HCT116 (cell line): ENCODE data around the gene PRIMPOL. TPM values are rescaled to one million over a fixed set of nuclear protein-coding genes. Genes with fewer than 3 reads are reported as not detected.

Source experiments
- ATAC-seq: fragments of 200-7000 bp; cut with Tn5 transposase; 2 replicates; pipeline ENCODE4 v1.9.1; 2020; ENCODE audit warnings: mild to moderate bottlenecking, moderate library complexity
- BruUV-seq: library from RNA; stranded (reverse); fragments of 400-500 nt; replicated peaks from 2 replicates; lab custom pipeline; 2021; lab: Mats Ljungman, UMichigan
- CTCF ChIA-PET: fragments of 300-600 bp; sonication (Branson Sonifier 250); formaldehyde crosslinking; loops from one replicate; lab custom pipeline; 2021; ENCODE audit warnings: antibody characterized with exemption; lab: Charles Lee
- POLR2A ChIA-PET: fragments of 300-600, 350-600 bp; sonication (Branson Sonifier 250); formaldehyde crosslinking; loops from one replicate; lab custom pipeline; 2021; ENCODE audit warnings: antibody characterized with exemption; lab: Charles Lee
- RAD21 ChIA-PET, 2 experiments: fragments of 300-600 bp; sonication (Branson Sonifier 250); formaldehyde crosslinking; loops; one replicate each; lab custom pipeline; 2023; ENCODE audit warnings: low total read pairs in 2 of 2; ENCODE audit not compliant: uncharacterized antibody in 2 of 2, unreplicated experiment in 2 of 2, low non-redundant PET in 1 of 2; lab: Charles Lee
- DNase-seq: peaks from one replicate; pipeline ENCODE4 v3.0.0-alpha.2; 2010; ENCODE audit warnings: low read depth, low spot score
- H2AFZ ChIP-seq: fragments of 200-600 bp; shearing (Covaris generic), sonication (generic); 2 replicates; pipeline ENCODE4 v1.6.1; 2017; ENCODE audit warnings: low read depth, mixed run types, mixed read lengths, antibody characterized with exemption, low read length; ENCODE audit not compliant: poor library complexity, severe bottlenecking
- H3K27ac ChIP-seq: 2 replicates; pipeline ENCODE4 v1.5.1; 2012; ENCODE audit warnings: low read depth, low read length
- H3K27me3 ChIP-seq: fragments of 200-600 bp; sonication (generic); 2 replicates; pipeline ENCODE4 v1.6.1; 2016; ENCODE audit warnings: mixed run types, low read length, mixed read lengths; ENCODE audit not compliant: insufficient read depth
- H3K36me3 ChIP-seq, 2 experiments: fragments of 200-500 bp in 1 of 2; fragments of 200-600 bp in 1 of 2; sonication (Bioruptor generic) in 1 of 2; sonication (generic) in 1 of 2; 2 replicates each; pipeline versions ENCODE4 v1.5.1 to v1.6.1; 2014 to 2016; ENCODE audit warnings: low read length in 2 of 2, inconsistent platforms in 1 of 2, mixed read lengths in 1 of 2, mixed run types in 1 of 2; ENCODE audit not compliant: insufficient read depth in 2 of 2, control insufficient read depth in 1 of 2
- H3K4me1 ChIP-seq, 2 experiments: fragments of 200-600 bp in 1 of 2; sonication (generic) in 1 of 2; 2 replicates each; pipeline versions ENCODE4 v1.5.1 to v1.6.1; 2012 to 2017; ENCODE audit warnings: low read length in 2 of 2, inconsistent platforms in 1 of 2, mild to moderate bottlenecking in 1 of 2, mixed read lengths in 1 of 2, mixed run types in 1 of 2, moderate library complexity in 1 of 2; ENCODE audit not compliant: insufficient read depth in 2 of 2, control insufficient read depth in 1 of 2
- H3K4me2 ChIP-seq: fragments of 200-600 bp; sonication (generic); 2 replicates; pipeline ENCODE4 v1.6.1; 2017; ENCODE audit warnings: mixed run types, low read length, mixed read lengths
- H3K4me3 ChIP-seq, 2 experiments: fragments of 200-600 bp in 1 of 2; sonication (generic) in 1 of 2; replicated peaks in 1 of 2; 2 replicates each; pipeline ENCODE4 v1.5.1; 2011 to 2016; ENCODE audit warnings: low read length in 2 of 2, control low read depth in 1 of 2, low read depth in 1 of 2, mild to moderate bottlenecking in 1 of 2, mixed read lengths in 1 of 2, mixed run types in 1 of 2
- H3K79me2 ChIP-seq: fragments of 200-600 bp; sonication (generic); 2 replicates; pipeline ENCODE4 v1.6.1; 2017; ENCODE audit warnings: mild to moderate bottlenecking, mixed run types, low read length, moderate library complexity, mixed read lengths; ENCODE audit not compliant: insufficient read depth
- H3K9ac ChIP-seq: fragments of 200-600 bp; sonication (generic); 2 replicates; pipeline ENCODE4 v1.6.1; 2016; ENCODE audit warnings: low read length, mixed read lengths
- H3K9me2 ChIP-seq: fragments of 200-600 bp; sonication (generic), shearing (Covaris generic); 2 replicates; pipeline ENCODE4 v1.6.1; 2017; ENCODE audit warnings: mixed run types, mild to moderate bottlenecking, moderate library complexity; ENCODE audit not compliant: insufficient read depth
- H3K9me3 ChIP-seq, 2 experiments: fragments of 200-500 bp in 1 of 2; fragments of 200-600 bp in 1 of 2; sonication (Bioruptor generic) in 1 of 2; sonication (generic) in 1 of 2; 2 replicates each; pipeline ENCODE4 v1.6.1; 2014 to 2017; ENCODE audit warnings: low read length in 2 of 2, mixed read lengths in 2 of 2, inconsistent platforms in 1 of 2, low read depth in 1 of 2, mild to moderate bottlenecking in 1 of 2, mixed run types in 1 of 2, moderate library complexity in 1 of 2; ENCODE audit not compliant: control insufficient read depth in 1 of 2, insufficient read depth in 1 of 2
- H4K20me1 ChIP-seq: fragments of 200-600 bp; sonication (generic), shearing (Covaris generic); 2 replicates; pipeline ENCODE4 v1.6.1; 2017; ENCODE audit warnings: mixed run types, mild to moderate bottlenecking, moderate library complexity; ENCODE audit not compliant: insufficient read depth
- CEBPB ChIP-seq: IDR thresholded peaks from 2 replicates; pipeline ENCODE4 v1.6.1; 2012; ENCODE audit warnings: low read depth
- EZH2phosphoT487 ChIP-seq: fragments of 200-600 bp; IDR thresholded peaks from 2 replicates; pipeline ENCODE4 v1.6.1; 2018; ENCODE audit warnings: antibody characterized with exemption, borderline replicate concordance
- JUND ChIP-seq: IDR thresholded peaks from 2 replicates; pipeline ENCODE4 v1.6.1; 2012
- POLR2A ChIP-seq: IDR thresholded peaks from 2 replicates; pipeline ENCODE4 v1.7.0; 2011; ENCODE audit warnings: borderline replicate concordance; ENCODE audit not compliant: insufficient read depth, insufficient read length; ENCODE audit errors: extremely low read depth
- RAD21 ChIP-seq: IDR thresholded peaks from 2 replicates; pipeline ENCODE4 v1.6.1; 2012; ENCODE audit warnings: low read depth, mild to moderate bottlenecking
- SIN3A ChIP-seq: IDR thresholded peaks from 2 replicates; pipeline ENCODE4 v1.6.1; 2012; ENCODE audit warnings: low read depth
- TCF7L2 ChIP-seq: IDR thresholded peaks from 2 replicates; pipeline ENCODE4 v1.7.0; 2011; ENCODE audit warnings: borderline replicate concordance, inconsistent platforms; ENCODE audit not compliant: insufficient read depth, insufficient read length; ENCODE audit errors: extremely low read depth
- ZBTB33 ChIP-seq: IDR thresholded peaks from 2 replicates; pipeline ENCODE4 v1.6.1; 2011; ENCODE audit warnings: mild to moderate bottlenecking, low read length, moderate library complexity; ENCODE audit not compliant: insufficient replicate concordance; ENCODE audit errors: extremely low read depth
- intact Hi-C: fragments of 100-400 bp; cut with micrococcal nuclease; formaldehyde crosslinking; loops from 2 replicates; pipeline ENCODE4 v1.10.0; 2022
- total RNA-seq: library from RNA; stranded (reverse); gene quantifications from one replicate; pipeline ENCODE4 v1.2.1, GENCODE V29; 2021; ENCODE audit not compliant: unreplicated experiment
- TF ChIP-seq, protein P1 (sequence below): IDR thresholded peaks from 2 replicates; pipeline ENCODE4 v1.6.1; 2012; ENCODE audit warnings: low read depth

The PRIMPOL gene
- total RNA-seq, 1 experiment from 2014 or later, result 11.3 TPM

DNA sequence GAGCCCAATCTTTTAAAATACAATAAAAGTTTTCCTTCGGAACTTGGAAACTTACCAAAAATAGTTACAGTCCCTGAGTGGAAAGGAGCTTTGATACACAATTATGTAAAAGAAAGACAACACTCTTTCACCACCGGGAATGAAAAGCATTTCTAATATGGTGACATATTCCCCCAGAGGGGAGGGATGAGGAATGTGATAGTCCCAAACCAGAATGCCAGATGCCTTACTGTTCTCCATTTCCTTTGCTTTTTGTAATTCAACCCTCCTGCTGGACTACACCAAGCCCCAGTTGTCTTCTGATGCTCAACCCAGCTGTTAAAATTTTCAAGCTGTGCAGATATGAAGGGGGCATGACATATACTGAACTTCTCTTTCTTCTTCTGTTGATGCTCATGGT is 4.1 kb downstream of the PRIMPOL start:
- Histone ChIP-seq H3K27me3 (no peaks in the 10 kb centered on the region), H3K4me1 (peaks cover 0 to 3% of the 10 kb centered on the region in 2 experiments; a peak in 1 of 4 replicates), H3K9me3 (no peaks in the 10 kb centered on the region), H4K20me1 (no peaks in the 10 kb centered on the region), H2AFZ (no peak overlapping the region), H3K79me2 (peaks cover 12% of the 10 kb centered on the region), H3K4me3 (no peak overlapping the region), H3K9me2 (no peaks in the 10 kb centered on the region), H3K9ac (no peak overlapping the region), H3K4me2 (no peak overlapping the region), H3K27ac (no peak overlapping the region), H3K36me3 (no peaks in the 10 kb centered on the region)
- intact Hi-C loops, result no loop called here
- TF ChIP-seq ZBTB33 (no peak), CEBPB (no peak), POLR2A (no peak), JUND (no peak), SIN3A (no peak), RAD21 (no peak), TCF7L2 (no peak), EZH2phosphoT487 (no peak)
- TF ChIP-seq, protein P1, sequence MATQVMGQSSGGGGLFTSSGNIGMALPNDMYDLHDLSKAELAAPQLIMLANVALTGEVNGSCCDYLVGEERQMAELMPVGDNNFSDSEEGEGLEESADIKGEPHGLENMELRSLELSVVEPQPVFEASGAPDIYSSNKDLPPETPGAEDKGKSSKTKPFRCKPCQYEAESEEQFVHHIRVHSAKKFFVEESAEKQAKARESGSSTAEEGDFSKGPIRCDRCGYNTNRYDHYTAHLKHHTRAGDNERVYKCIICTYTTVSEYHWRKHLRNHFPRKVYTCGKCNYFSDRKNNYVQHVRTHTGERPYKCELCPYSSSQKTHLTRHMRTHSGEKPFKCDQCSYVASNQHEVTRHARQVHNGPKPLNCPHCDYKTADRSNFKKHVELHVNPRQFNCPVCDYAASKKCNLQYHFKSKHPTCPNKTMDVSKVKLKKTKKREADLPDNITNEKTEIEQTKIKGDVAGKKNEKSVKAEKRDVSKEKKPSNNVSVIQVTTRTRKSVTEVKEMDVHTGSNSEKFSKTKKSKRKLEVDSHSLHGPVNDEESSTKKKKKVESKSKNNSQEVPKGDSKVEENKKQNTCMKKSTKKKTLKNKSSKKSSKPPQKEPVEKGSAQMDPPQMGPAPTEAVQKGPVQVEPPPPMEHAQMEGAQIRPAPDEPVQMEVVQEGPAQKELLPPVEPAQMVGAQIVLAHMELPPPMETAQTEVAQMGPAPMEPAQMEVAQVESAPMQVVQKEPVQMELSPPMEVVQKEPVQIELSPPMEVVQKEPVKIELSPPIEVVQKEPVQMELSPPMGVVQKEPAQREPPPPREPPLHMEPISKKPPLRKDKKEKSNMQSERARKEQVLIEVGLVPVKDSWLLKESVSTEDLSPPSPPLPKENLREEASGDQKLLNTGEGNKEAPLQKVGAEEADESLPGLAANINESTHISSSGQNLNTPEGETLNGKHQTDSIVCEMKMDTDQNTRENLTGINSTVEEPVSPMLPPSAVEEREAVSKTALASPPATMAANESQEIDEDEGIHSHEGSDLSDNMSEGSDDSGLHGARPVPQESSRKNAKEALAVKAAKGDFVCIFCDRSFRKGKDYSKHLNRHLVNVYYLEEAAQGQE, result no peak
- ChIA-PET RAD21 (no interaction called here), POLR2A (no interaction called here), CTCF (no interaction called here)
- no TSS peak for BruUV-seq
- DNase-seq (no peak), ATAC-seq (no peak)
